Mucosa of descending colon (tissue), 3 donors: Measurements from ENCODE around the gene TMEM214. TPM values are rescaled to one million over a fixed set of nuclear protein-coding genes. Genes with fewer than 3 reads are reported as not detected.
A peak's percentile ranks its signal among the peaks of the same experiment; 100 is the strongest.

Source experiments
- ATAC-seq: fragments of 200-7000 bp; cut with Tn5 transposase; one replicate; pipeline ENCODE4 v1.9.1; 2020; ENCODE audit warnings: mild to moderate bottlenecking, moderate library complexity
- DNase-seq, 3 donors: peaks; one replicate each; pipeline ENCODE4 v3.0.0-alpha.2; 2020
- H3K36me3 ChIP-seq: fragments of 200-600 bp; one replicate; pipeline ENCODE4 v1.8.0; 2021; ENCODE audit warnings: low read depth, mild to moderate bottlenecking
- H3K4me1 ChIP-seq: fragments of 200-600 bp; one replicate; pipeline ENCODE4 v1.8.0; 2021; ENCODE audit warnings: low read depth, mild to moderate bottlenecking
- H3K4me3 ChIP-seq: fragments of 200-600 bp; one replicate; pipeline ENCODE4 v1.8.0; 2021; ENCODE audit warnings: mild to moderate bottlenecking
- H3K9me3 ChIP-seq: fragments of 200-600 bp; one replicate; pipeline ENCODE4 v1.8.0; 2021; ENCODE audit warnings: mild to moderate bottlenecking
- intact Hi-C, 2 donors: fragments of 100-400 bp; cut with DNase I in 1 of 2; cut with micrococcal nuclease in 1 of 2; formaldehyde crosslinking; loops; one replicate each; pipeline versions ENCODE4 v1.11.0 to v1.11.1; 2022; cut with DNase I, micrococcal nuclease
- total RNA-seq, 3 donors: library from RNA; stranded (reverse); fragmentation: NEBNext Ultra II Directional in 2 of 3; extraction: Animal tissue kit (Norgen Biotek cat#: 25700) in 2 of 3; gene quantifications; one replicate each; pipeline versions ENCODE4 v1.2.1 to v1.2.4, GENCODE V29; 2021 to 2023
- TF ChIP-seq, protein P1 (sequence below): fragments of 200-600 bp; IDR thresholded peaks from one replicate; pipeline ENCODE4 v1.8.0; 2022; ENCODE audit warnings: antibody characterized with exemption, mild to moderate bottlenecking
- donor health status: DM: no; HTN: no; CAD: no; lungs with moderate emphysema.
- donor health status: DM: no; HTN: no; CAD: no.
- donor health status: DM: no; HTN: yes; CAD: no.

TMEM214 gene
- total RNA-seq, 3 donors from 2014 or later = 78.9 to 93.3 (median 80.1) TPM

DNA sequence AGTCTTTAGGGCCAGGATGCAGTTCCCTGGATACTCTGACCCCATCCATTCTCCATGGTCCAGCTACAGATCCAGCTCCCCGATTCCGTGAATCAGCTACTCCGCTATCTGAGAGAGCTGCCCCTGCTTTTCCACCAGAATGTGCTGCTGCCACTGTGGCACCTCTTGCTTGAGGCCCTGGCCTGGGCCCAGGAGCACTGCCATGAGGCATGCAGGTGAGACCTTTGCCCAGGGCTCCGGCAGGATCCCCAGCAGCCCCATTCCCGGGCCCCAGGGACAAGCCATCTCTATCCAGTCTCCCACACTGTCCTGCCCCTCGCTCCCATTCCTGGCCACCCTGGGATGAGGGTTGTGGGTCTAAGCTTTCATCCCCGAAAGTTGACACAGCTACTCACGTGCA, 7.5 kb downstream of the TMEM214 start:
- H3K4me1 ChIP-seq = peaks cover 18% of the 10 kb centered on the region
- ATAC-seq (no peak), DNase-seq (no peak)
- intact Hi-C loops = no loop called here
- H3K4me3 ChIP-seq = no peak overlapping the region
- TF ChIP-seq, protein P1, sequence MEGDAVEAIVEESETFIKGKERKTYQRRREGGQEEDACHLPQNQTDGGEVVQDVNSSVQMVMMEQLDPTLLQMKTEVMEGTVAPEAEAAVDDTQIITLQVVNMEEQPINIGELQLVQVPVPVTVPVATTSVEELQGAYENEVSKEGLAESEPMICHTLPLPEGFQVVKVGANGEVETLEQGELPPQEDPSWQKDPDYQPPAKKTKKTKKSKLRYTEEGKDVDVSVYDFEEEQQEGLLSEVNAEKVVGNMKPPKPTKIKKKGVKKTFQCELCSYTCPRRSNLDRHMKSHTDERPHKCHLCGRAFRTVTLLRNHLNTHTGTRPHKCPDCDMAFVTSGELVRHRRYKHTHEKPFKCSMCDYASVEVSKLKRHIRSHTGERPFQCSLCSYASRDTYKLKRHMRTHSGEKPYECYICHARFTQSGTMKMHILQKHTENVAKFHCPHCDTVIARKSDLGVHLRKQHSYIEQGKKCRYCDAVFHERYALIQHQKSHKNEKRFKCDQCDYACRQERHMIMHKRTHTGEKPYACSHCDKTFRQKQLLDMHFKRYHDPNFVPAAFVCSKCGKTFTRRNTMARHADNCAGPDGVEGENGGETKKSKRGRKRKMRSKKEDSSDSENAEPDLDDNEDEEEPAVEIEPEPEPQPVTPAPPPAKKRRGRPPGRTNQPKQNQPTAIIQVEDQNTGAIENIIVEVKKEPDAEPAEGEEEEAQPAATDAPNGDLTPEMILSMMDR = no peak
- peaks cover 20% of the 10 kb centered on the region for H3K36me3 ChIP-seq
- no peaks in the 10 kb centered on the region for H3K9me3 ChIP-seq

DNA sequence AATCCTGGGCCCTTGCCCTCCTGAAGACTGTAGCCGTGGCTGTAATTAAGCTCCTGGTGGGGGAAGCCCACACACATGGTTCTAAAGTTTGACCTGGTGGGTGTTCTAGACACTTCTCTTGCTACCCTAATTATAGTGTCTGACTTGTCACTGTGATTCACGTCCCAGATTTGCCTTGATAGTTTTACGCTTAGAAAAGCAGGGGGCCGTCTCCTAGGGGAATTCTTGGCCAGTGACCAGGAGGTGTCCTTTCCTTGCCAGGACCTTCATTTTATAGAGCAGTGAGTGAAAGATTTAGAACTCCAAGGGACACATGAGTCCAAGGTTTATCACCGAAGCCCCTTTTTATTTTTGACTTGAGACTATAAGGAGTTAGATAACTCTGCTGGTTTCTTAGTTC, 9.0 kb downstream of the TMEM214 start:
- intact Hi-C loops = no loop called here

DNA sequence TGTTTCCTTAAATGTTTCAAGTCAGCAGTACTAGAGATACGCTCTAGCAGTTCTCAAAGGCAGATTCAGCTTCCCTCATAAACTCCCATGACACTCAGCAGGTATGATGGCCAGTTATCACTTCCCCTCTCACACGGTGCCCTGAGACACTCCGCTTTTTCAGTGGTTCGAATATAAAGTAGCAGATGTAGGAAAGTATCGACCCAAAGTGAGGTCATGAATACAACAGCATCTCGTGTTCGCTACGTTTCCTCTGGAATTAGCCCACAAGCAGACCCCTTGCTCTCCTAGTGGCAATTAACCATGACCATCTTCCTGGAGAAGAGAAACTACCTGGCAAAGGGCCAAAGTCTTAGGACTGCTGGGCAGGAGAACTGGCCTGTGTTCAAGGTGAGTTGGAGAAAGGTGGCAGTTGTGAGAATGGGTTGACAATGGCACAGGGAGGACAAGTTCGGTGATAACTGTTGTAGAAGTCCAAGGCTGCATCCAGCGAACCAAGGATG, 9.4 kb downstream of the TMEM214 start:
- Histone ChIP-seq H3K4me1 (peaks cover 18% of the 10 kb centered on the region), H3K4me3 (no peak overlapping the region), H3K9me3 (no peaks in the 10 kb centered on the region), H3K36me3 (peaks cover 20% of the 10 kb centered on the region)
- intact Hi-C loops = no loop called here
- no peak for DNase-seq
- ATAC-seq = peak; percentile 27
- TF ChIP-seq, protein P1 = no peak

More for the DNA sequence above, 9.0 kb downstream of the TMEM214 start:
- TF ChIP-seq, protein P1 = no peak
- Histone ChIP-seq H3K4me3 (no peak overlapping the region), H3K36me3 (peaks cover 20% of the 10 kb centered on the region), H3K4me1 (peaks cover 18% of the 10 kb centered on the region), H3K9me3 (no peaks in the 10 kb centered on the region)
- no peak for DNase-seq
- ATAC-seq = no peak

DNA sequence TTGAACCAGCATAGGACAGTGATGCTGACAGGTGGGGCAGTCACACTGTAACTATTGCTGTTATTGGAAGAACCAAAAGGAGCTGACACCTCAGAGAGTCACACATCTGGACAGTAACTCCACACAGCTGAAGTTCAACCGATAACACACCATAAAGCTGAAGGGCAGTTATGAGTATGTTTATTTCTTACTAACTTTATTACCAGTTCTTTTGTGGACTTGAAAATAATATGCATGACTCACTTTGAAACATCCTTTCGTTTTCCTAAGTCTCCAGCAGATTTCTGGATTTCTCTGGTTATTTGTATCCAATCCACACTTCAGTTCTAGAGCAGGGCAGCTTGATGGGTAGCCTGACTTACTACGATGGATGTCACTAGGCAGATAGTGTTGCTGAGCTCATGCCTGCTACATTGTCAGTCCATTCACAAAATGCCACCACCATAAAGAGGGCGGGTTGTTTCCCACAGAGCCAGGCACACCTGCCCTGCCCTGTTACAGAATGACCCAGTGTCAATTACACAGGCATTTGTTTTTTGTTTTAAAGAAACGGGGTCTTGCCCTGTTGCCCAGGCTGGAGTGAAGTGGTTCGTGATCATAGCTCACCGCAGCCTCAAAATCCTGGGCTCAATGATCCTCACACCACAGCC, 10.3 kb downstream of the TMEM214 start:
- H3K4me3 ChIP-seq = no peak overlapping the region
- intact Hi-C loops = no loop called here
- TF ChIP-seq, protein P1 = no peak
- DNase-seq (peak in 1 of 3 donors; percentile 40), ATAC-seq (peak; percentile 83)
- no peaks in the 10 kb centered on the region for H3K9me3 ChIP-seq
- peaks cover 18% of the 10 kb centered on the region for H3K4me1 ChIP-seq
- H3K36me3 ChIP-seq = peaks cover 14% of the 10 kb centered on the region

DNA sequence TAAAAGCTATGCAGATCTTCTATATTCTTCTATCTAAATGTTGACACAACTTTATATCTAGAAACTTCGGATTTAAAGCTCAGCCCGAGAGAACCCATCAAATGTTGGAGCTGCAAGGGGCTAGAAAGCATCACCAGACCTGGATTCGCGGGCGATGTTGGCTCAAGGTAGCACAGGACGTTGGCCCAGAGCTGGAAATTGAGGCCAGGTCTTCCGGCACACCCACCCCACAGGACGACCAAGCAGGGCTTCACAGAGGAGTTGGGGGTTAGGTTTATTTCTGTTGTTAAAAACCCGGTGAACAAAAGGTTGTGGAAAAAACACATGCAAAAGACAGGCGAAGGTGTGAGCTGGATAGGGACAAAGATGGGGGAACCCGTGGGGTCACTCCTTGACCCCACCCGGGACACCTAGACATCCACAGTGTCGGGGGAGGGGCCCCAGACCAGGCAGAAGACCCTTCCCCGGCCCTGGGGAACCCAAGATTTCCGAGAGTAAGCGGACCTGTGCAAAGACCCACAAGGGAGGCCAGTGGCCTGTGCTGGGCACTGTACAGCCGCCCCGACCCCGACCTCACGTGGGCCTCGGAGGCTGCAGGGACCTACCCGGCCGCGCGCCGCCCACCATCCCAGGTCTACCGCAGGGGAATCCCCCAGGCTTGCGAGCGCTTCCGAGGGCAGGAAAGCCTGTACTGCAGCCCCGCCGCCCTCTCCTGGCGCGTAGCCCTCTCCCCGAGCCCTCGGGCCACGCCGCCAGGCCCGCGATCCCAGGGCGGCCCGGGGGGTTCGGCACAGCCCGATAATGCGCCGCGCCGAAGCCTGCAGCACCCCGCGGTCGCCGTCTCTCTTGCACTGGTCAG, 16.9 kb downstream of the TMEM214 start:
- intact Hi-C loops = no loop called here

More for the DNA sequence above, 16.9 kb downstream of the TMEM214 start:
- Histone ChIP-seq H3K36me3 (no peaks in the 10 kb centered on the region), H3K4me3 (peak overlapping the region; percentile 35), H3K9me3 (no peaks in the 10 kb centered on the region), H3K4me1 (peaks cover 15% of the 10 kb centered on the region)
- DNase-seq (peak; percentile 55 to 80 (median 73)), ATAC-seq (peak; percentile 37)
- TF ChIP-seq, protein P1 = no peak
